Adrenal gland (tissue), 12 donors: ENCODE results near the gene FBLN1. TPM values are rescaled to one million over a fixed set of nuclear protein-coding genes. Genes with fewer than 3 reads are reported as not detected.
A peak's percentile ranks its signal among the peaks of the same experiment; 100 is the strongest.

Experiments
- DNase-seq, 7 donors: peaks; one replicate each; pipeline ENCODE4 v3.0.0-alpha.2; 2019 to 2020
- H3K27ac ChIP-seq, 5 donors: fragments of 200-600 bp; sonication (generic) in 4 of 5; 1 replicate in 3 of 5; 2 replicates in 2 of 5; pipeline versions ENCODE4 v1.5.1 to v1.8.0; 2016 to 2020; ENCODE audit warnings: mild to moderate bottlenecking in 1 of 5
- H3K27me3 ChIP-seq: fragments of 200-600 bp; 2 replicates; pipeline ENCODE4 v1.8.0; 2021
- H3K36me3 ChIP-seq, 2 donors: fragments of 200-600 bp; replicated peaks in 1 of 2; 1 replicate in 1 of 2; 2 replicates in 1 of 2; pipeline versions ENCODE4 v1.5.1 to v1.8.0; 2018 to 2022
- H3K4me1 ChIP-seq, 2 donors: fragments of 200-600 bp; replicated peaks in 1 of 2; 1 replicate in 1 of 2; 2 replicates in 1 of 2; pipeline versions ENCODE4 v1.5.1 to v1.8.0; 2018 to 2021
- H3K4me3 ChIP-seq, 4 donors: fragments of 200-600 bp; sonication (generic) in 3 of 4; one replicate each; pipeline ENCODE4 v1.5.1; 2016 to 2018
- H3K9me3 ChIP-seq, 3 donors: fragments of 200-600 bp; sonication (generic) in 1 of 3; replicated peaks in 1 of 3; 1 replicate in 2 of 3; 2 replicates in 1 of 3; pipeline versions ENCODE4 v1.5.1 to v1.8.0; 2016 to 2021
- POLR2A ChIP-seq, 2 donors: fragments of 450-650 bp; IDR thresholded peaks; one replicate each; pipeline ENCODE4 v1.6.1; 2017; ENCODE audit warnings: antibody characterized with exemption in 2 of 2, mild to moderate bottlenecking in 2 of 2, moderate library complexity in 1 of 2
- WGBS, 4 donors: extraction: QIAGEN DNeasy Blood & Tissue Kit in 2 of 4; methylation state at CpG; one replicate each; pipeline versions ENCODE4 v1.1.5 to v1.1.7; 2013 to 2017; 5-methylcytosine and 5-hydroxymethylcytosine counted together
- intact Hi-C, 2 donors: fragments of 100-400 bp; cut with DNase I; formaldehyde crosslinking; loops; one replicate each; pipeline versions ENCODE4 v1.14.1 to v1.15.0; 2022 to 2023
- polyA plus RNA-seq, 3 donors: library from polyadenylated mRNA; stranded (reverse); fragments of 200-250 nt in 2 of 3; fragments of 350-450 nt in 1 of 3; fragmentation: Illumina TruSeq in 1 of 3; extraction: RNeasy Lipid Tissue Mini Kit (QIAGEN cat#74804) in 1 of 3; gene quantifications; one replicate each; pipeline ENCODE4 v1.2.3, GENCODE V29; 2013 to 2014
- total RNA-seq, 9 donors: library from RNA; depleted of rRNA in 4 of 9; stranded (reverse); fragments of >200 nt in 4 of 9; fragments of 120-200 nt in 1 of 9; fragmentation: NEBNext Ultra II Directional in 1 of 9; extraction: Animal tissue kit (Norgen Biotek cat#: 25700) in 1 of 9; gene quantifications; one replicate each; pipeline versions ENCODE4 v1.1.0 to v1.2.4, GENCODE V29; 2013 to 2023
- TF ChIP-seq, protein P1 (sequence below), 6 experiments: fragments of 450-650 bp in 4 of 6; fragments of 200-600 bp in 2 of 6; sonication (generic) in 1 of 6; IDR thresholded peaks; 1 replicate in 5 of 6; 2 replicates in 1 of 6; pipeline versions ENCODE4 v1.5.1 to v1.8.0; 2016 to 2021; ENCODE audit warnings: antibody characterized with exemption in 6 of 6, mild to moderate bottlenecking in 2 of 6, moderate library complexity in 1 of 6
- donor health status: healthy with polysubstance abuse.
- donor health status: Bipolar disorder and iron deficiency.
- donor health status: DM: yes; HTN: yes; CAD: no.
- donor health status: DM: no; HTN: no; CAD: no.
- donor health status: DM: no; HTN: no; CAD: no.
- donor health status: DM: yes; HTN: yes; CAD: no.

FBLN1 gene
- total and polyA plus RNA-seq, 12 donors, result 13.0 to 387 (median 148) TPM

DNA sequence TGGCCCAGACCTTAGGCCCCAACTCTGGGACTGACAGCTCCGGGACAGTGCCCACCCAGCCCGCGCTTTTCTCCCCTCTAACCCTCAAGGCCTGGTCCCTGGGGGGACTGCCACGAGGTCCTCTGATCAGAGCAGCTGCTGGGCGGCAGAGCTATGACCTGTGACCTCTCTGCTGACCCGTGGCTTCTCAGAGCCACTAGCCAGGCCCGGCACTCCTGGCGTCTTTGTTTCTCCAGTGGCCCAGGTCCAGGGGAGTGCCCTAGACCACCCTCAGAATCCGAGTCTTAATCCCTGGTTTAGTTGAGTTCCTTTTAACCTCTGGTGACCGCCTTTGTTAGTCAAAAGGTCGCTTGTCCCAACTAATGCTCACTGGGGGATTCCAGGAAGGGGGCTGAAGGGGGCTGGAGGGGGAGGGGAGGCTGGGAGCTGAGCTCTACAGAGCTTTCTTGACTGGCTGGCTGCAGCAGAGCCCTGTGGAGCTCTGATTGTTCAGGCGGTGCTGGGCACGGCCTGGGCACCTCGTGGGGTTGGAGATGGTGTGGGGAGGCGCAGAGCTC lies 1.2 kb downstream of the FBLN1 start:
- WGBS, 4 donors, result 56 to 79% (median 65%) methylated on average over 6 to 15 of the region's 15 CpGs
- TF ChIP-seq POLR2A (IDR thresholded peaks at IDR 0.05), result no peak
- TF ChIP-seq, protein P1, sequence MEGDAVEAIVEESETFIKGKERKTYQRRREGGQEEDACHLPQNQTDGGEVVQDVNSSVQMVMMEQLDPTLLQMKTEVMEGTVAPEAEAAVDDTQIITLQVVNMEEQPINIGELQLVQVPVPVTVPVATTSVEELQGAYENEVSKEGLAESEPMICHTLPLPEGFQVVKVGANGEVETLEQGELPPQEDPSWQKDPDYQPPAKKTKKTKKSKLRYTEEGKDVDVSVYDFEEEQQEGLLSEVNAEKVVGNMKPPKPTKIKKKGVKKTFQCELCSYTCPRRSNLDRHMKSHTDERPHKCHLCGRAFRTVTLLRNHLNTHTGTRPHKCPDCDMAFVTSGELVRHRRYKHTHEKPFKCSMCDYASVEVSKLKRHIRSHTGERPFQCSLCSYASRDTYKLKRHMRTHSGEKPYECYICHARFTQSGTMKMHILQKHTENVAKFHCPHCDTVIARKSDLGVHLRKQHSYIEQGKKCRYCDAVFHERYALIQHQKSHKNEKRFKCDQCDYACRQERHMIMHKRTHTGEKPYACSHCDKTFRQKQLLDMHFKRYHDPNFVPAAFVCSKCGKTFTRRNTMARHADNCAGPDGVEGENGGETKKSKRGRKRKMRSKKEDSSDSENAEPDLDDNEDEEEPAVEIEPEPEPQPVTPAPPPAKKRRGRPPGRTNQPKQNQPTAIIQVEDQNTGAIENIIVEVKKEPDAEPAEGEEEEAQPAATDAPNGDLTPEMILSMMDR (IDR thresholded peaks at IDR 0.05), result no peak
- Histone ChIP-seq H3K9me3 (no peaks in the 10 kb centered on the region), H3K4me3 (peak overlapping the region in 1 of 4 donors; percentile 57), H3K4me1 (no peaks in the 10 kb centered on the region), H3K27ac (peak overlapping the region in 3 of 5 donors; percentile 32 to 87 (median 56)), H3K36me3 (no peaks in the 10 kb centered on the region), H3K27me3 (peaks cover 35% of the 10 kb centered on the region)
- no peak for DNase-seq
- intact Hi-C loops, result no loop called here

DNA sequence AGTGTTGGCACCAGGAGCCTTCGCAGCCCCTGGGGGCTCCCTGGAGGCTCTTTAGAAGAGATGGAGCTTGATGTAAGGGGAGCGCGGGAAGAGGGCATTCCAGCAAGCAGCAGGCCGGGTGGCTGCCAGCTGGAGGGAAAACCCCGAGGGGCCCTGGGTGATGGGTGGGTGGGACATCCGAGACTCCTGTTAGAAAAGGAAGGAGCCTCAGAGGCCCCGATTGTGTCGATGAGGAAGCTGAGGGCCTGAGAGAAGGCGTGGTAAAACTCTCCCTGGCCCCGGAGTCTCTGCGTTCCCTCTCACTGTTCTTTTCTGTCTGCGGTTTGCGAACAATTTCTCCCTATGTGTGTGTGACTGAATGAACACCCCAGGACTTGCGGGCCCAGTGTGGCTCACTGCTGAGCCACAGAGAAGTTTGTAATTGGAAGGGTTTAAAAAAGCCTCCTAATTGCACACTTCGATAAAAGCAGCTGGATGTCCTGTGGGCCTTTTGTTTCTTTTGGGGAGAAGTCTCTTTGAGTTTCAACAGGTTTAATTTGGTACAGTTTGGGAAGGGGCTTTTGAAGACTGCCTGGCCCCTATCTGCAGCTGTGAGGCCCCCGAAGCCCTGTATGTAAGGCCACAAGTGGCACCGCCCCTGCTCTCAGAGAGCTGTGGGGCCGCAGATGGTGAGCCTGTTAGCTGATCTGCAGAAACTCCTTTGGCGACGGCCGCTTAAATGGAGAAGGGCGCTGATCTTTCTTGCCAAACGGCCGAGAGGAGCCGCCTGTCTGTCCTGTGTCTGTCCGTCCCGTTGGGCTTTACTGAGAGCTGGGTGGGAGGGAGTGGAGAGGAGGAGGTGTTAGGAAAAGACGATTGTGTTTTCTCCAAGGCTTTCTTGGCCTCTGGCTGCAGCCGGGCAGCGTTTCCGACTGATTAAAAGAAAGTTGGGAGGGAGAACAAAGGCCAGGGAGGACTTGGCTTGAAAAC lies 2.0 kb downstream of the FBLN1 start:
- H3K9me3 ChIP-seq, result no peaks in the 10 kb centered on the region
- TF ChIP-seq, protein P1 (IDR thresholded peaks at IDR 0.05), result no peak
- WGBS, 4 donors, result 49 to 60% (median 53%) methylated on average over 30 to 31 of the region's 31 CpGs
- H3K4me1 ChIP-seq, result no peaks in the 10 kb centered on the region
- intact Hi-C loops, result no loop called here
- H3K27me3 ChIP-seq, result peaks cover 35% of the 10 kb centered on the region
- H3K36me3 ChIP-seq, result no peaks in the 10 kb centered on the region
- H3K4me3 ChIP-seq, result peak overlapping the region in 1 of 4 donors; percentile 57
- DNase-seq, result peak in 1 of 7 donors; percentile 31
- peak overlapping the region in 3 of 5 donors; percentile 32 to 87 (median 56) for H3K27ac ChIP-seq

DNA sequence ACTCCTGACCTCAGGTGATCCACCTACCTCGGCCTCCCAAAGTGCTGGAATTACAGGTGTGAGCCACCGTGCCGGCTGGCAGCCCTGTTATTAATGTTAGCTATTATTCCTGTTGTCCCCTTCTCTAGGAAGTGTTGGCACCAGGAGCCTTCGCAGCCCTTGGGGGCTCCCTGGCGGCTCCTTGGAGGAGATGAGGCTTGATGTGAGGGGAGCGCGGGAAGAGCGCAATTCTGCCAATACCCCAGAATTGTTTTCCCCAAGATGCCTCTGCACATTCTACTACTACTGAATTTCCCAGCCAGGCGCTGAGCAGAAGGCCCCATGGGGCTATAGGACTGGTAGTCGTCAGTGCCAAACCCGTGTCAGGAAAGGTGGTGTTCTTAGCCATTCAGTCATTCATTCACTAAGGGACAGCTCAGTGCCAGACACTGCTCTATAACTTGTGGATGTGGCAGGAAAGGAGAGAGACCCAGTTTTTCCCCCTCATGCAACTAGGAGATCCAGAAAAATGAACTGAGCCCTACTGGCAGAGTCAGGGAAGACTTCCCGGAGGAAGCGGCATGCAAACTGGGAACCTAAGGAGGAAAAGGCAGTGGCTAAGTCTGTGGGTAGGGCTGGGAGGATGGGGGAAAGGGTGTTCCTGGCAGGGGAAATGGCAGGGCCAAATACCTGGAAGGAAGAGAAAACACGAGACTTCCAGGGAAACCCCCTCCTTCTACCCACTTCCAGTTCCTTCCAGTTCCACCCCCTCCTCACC lies 3.5 kb downstream of the FBLN1 start:
- TF ChIP-seq POLR2A (IDR thresholded peaks at IDR 0.05), result no peak
- TF ChIP-seq, protein P1 (IDR thresholded peaks at IDR 0.05), result no peak
- Histone ChIP-seq H3K9me3 (no peaks in the 10 kb centered on the region), H3K4me3 (peak overlapping the region in 1 of 4 donors; percentile 15), H3K4me1 (no peaks in the 10 kb centered on the region), H3K27me3 (peaks cover 35% of the 10 kb centered on the region), H3K36me3 (no peaks in the 10 kb centered on the region), H3K27ac (peak overlapping the region in 1 of 5 donors; percentile 87)
- 78 to 90% (median 85%) methylated on average over 8 to 14 of the region's 14 CpGs for WGBS, 4 donors
- intact Hi-C loops, result no loop called here
- DNase-seq, result no peak
